GM15510 (cell line): ENCODE results near the gene UPK1A.

ENCODE experiments used
- POLR2A ChIP-seq: IDR thresholded peaks from 3 replicates; pipeline ENCODE4 v1.6.1; 2011; ENCODE audit warnings: borderline replicate concordance; ENCODE audit not compliant: insufficient read length; ENCODE audit errors: extremely low read depth

The UPK1A gene

GRCh38 chr19:35665604-35666003 lies 713 bp upstream of the UPK1A start:
- no peak for TF ChIP-seq POLR2A

GRCh38 chr19:35669566-35669965 lies 3.2 kb downstream of the UPK1A start:
- no peak for TF ChIP-seq POLR2A

GRCh38 chr19:35669974-35670373 lies 3.7 kb downstream of the UPK1A start:
- TF ChIP-seq POLR2A = no peak

- TF ChIP-seq POLR2A = no peak
These were observed 4.4 kb downstream of the UPK1A start for GRCh38 chr19:35670686-35671085.

GRCh38 chr19:35671818-35672217 lies 5.5 kb downstream of the UPK1A start:
- no peak for TF ChIP-seq POLR2A

- no peak for TF ChIP-seq POLR2A
These were observed 6.9 kb downstream of the UPK1A start for GRCh38 chr19:35673121-35673804.

GRCh38 chr19:35675589-35676140 lies 9.3 kb downstream of the UPK1A start:
- no peak for TF ChIP-seq POLR2A

- TF ChIP-seq POLR2A = no peak
These were observed 23.5 kb downstream of the UPK1A start for GRCh38 chr19:35689836-35690235.

GRCh38 chr19:35692010-35692409 lies 25.7 kb downstream of the UPK1A start:
- no peak for TF ChIP-seq POLR2A

GRCh38 chr19:35693422-35693821 lies 27.1 kb downstream of the UPK1A start:
- no peak for TF ChIP-seq POLR2A

- no peak for TF ChIP-seq POLR2A
These were observed 27.7 kb downstream of the UPK1A start for GRCh38 chr19:35693835-35694599.

GRCh38 chr19:35695895-35696422 lies 29.6 kb downstream of the UPK1A start:
- TF ChIP-seq POLR2A = no peak

GRCh38 chr19:35696835-35697234 lies 30.5 kb downstream of the UPK1A start:
- TF ChIP-seq POLR2A = no peak

GRCh38 chr19:35702223-35703012 lies 36.1 kb downstream of the UPK1A start:
- TF ChIP-seq POLR2A = peak; percentile 76

GRCh38 chr19:35703343-35703742 lies 37.0 kb downstream of the UPK1A start:
- TF ChIP-seq POLR2A = no peak
